Caco-2 (cell line): Measurements from ENCODE around the gene RNF223. TPM values are rescaled to one million over a fixed set of nuclear protein-coding genes. Genes with fewer than 3 reads are reported as not detected.

Source experiments
- BruUV-seq: library from RNA; stranded (reverse); fragments of 400-500 nt; replicated peaks from 2 replicates; lab custom pipeline; 2021; lab: Mats Ljungman, UMichigan
- CTCF ChIA-PET: fragments of 300-600 bp; sonication (Branson Sonifier 250); formaldehyde crosslinking; loops from one replicate; lab custom pipeline; 2022; ENCODE audit warnings: antibody characterized with exemption; lab: Charles Lee
- POLR2A ChIA-PET: fragments of 300-600 bp; sonication (Branson Sonifier 250); formaldehyde crosslinking; loops from one replicate; lab custom pipeline; 2022; ENCODE audit warnings: antibody characterized with exemption; lab: Charles Lee
- DNase-seq, 2 experiments: peaks; one replicate each; pipeline versions ENCODE4 v3.0.0 to v3.0.0-alpha.2; 2020 to 2022
- H3K27me3 ChIP-seq: replicated peaks from 2 replicates; pipeline ENCODE4 v1.6.0; 2011; ENCODE audit warnings: low read length; ENCODE audit not compliant: control insufficient read depth, insufficient read depth
- H3K36me3 ChIP-seq: 2 replicates; pipeline ENCODE4 v1.5.1; 2011; ENCODE audit warnings: low read length; ENCODE audit not compliant: control insufficient read depth, insufficient read depth
- H3K4me1 ChIP-seq: fragments of 250-450 bp; sonication (Bioruptor Pico); 2 replicates; pipeline ENCODE4 v1.5.1; 2020; ENCODE audit warnings: mild to moderate bottlenecking
- H3K4me3 ChIP-seq: 2 replicates; pipeline ENCODE4 v1.5.1; 2011; ENCODE audit warnings: low read depth, mild to moderate bottlenecking, control low read depth, low read length
- H3K9me3 ChIP-seq: fragments of 250-450 bp; sonication (Bioruptor Pico); 2 replicates; pipeline ENCODE4 v1.5.1; 2020; ENCODE audit warnings: mild to moderate bottlenecking, moderate library complexity
- H3K27ac Mint-ChIP-seq: one replicate; pipeline ENCODE4 v1.8.0; 2022; ENCODE audit warnings: mixed read lengths; ENCODE audit not compliant: unreplicated experiment
- H3K27me3 Mint-ChIP-seq: one replicate; pipeline ENCODE4 v1.8.0; 2022; ENCODE audit warnings: mixed read lengths; ENCODE audit not compliant: insufficient read depth, unreplicated experiment
- H3K36me3 Mint-ChIP-seq: one replicate; pipeline ENCODE4 v1.8.0; 2022; ENCODE audit warnings: mild to moderate bottlenecking, mixed read lengths; ENCODE audit not compliant: insufficient read depth, unreplicated experiment
- H3K4me1 Mint-ChIP-seq: one replicate; pipeline ENCODE4 v1.8.0; 2022; ENCODE audit warnings: low read depth, mixed read lengths; ENCODE audit not compliant: unreplicated experiment
- H3K4me3 Mint-ChIP-seq: one replicate; pipeline ENCODE4 v1.8.0; 2022; ENCODE audit warnings: mild to moderate bottlenecking, moderate library complexity, mixed read lengths; ENCODE audit not compliant: unreplicated experiment
- H3K9me3 Mint-ChIP-seq: one replicate; pipeline ENCODE4 v1.8.0; 2022; ENCODE audit warnings: mixed read lengths; ENCODE audit not compliant: unreplicated experiment
- CTCF ChIP-seq, 2 experiments: fragments of 200-600 bp in 1 of 2; IDR thresholded peaks; 1 replicate in 1 of 2; 2 replicates in 1 of 2; pipeline versions ENCODE4 v1.5.1 to v1.8.0; 2011 to 2022; ENCODE audit warnings: antibody characterized with exemption in 1 of 2, control low read depth in 1 of 2, inconsistent platforms in 1 of 2, low read depth in 1 of 2, low read length in 1 of 2, mild to moderate bottlenecking in 1 of 2, moderate library complexity in 1 of 2; ENCODE audit not compliant: insufficient read depth in 1 of 2, severe bottlenecking in 1 of 2, unreplicated experiment in 1 of 2
- intact Hi-C: fragments of 100-400 bp; cut with micrococcal nuclease; formaldehyde crosslinking; loops from one replicate; pipeline ENCODE4 v1.10.0; 2022; ENCODE audit not compliant: unreplicated experiment
- total RNA-seq: library from RNA; stranded (reverse); gene quantifications from 2 replicates; pipeline ENCODE4 v1.2.3, GENCODE V29; 2022

RNF223 gene
- total RNA-seq, 1 experiment from 2014 or later = 0.57 TPM

- Mint-ChIP-seq H3K27ac (no peak overlapping the region), H3K36me3 (peaks cover 7% of the 10 kb centered on the region), H3K4me1 (no peaks in the 10 kb centered on the region), H3K27me3 (no peaks in the 10 kb centered on the region), H3K9me3 (peaks cover 12% of the 10 kb centered on the region), H3K4me3 (no peak overlapping the region)
- no TSS peak for BruUV-seq
- H3K9me3 ChIP-seq = no peaks in the 10 kb centered on the region
- no peak overlapping the region for H3K4me3 ChIP-seq
- intact Hi-C loops = no loop called here
- no peaks in the 10 kb centered on the region for H3K27me3 ChIP-seq
- H3K36me3 ChIP-seq = no peaks in the 10 kb centered on the region; the same call in 1 of the 2 replicates
- TF ChIP-seq CTCF (IDR thresholded peaks at IDR 0.05; ENCODE audit: insufficient read depth in 1 of 2, low read depth in 1 of 2, low read length in 1 of 2, severe bottlenecking in 1 of 2, unreplicated experiment in 1 of 2) = no peak
- ChIA-PET POLR2A (no interaction called here), CTCF (no interaction called here)
- no peak for DNase-seq
- no peaks in the 10 kb centered on the region for H3K4me1 ChIP-seq
Observed at GRCh38 chr1:1094981-1095380, 20.9 kb upstream of the RNF223 start.

- intact Hi-C loops = no loop called here
- no peaks in the 10 kb centered on the region for H3K4me1 ChIP-seq
- no peaks in the 10 kb centered on the region; the same call in 1 of the 2 replicates for H3K36me3 ChIP-seq
- H3K4me1 Mint-ChIP-seq = no peaks in the 10 kb centered on the region
- BruUV-seq = no TSS peak
- no peak for DNase-seq
- H3K9me3 Mint-ChIP-seq = no peaks in the 10 kb centered on the region
- no peak for TF ChIP-seq CTCF (IDR thresholded peaks at IDR 0.05; ENCODE audit: insufficient read depth in 1 of 2, low read depth in 1 of 2, low read length in 1 of 2, severe bottlenecking in 1 of 2, unreplicated experiment in 1 of 2)
- no peaks in the 10 kb centered on the region for H3K27me3 Mint-ChIP-seq
- no peaks in the 10 kb centered on the region for H3K27me3 ChIP-seq
- H3K27ac Mint-ChIP-seq = no peak overlapping the region
- H3K4me3 ChIP-seq = no peak overlapping the region
- ChIA-PET POLR2A (no interaction called here), CTCF (no interaction called here)
- H3K4me3 Mint-ChIP-seq = no peak overlapping the region
- H3K36me3 Mint-ChIP-seq = peaks cover 11% of the 10 kb centered on the region
- no peaks in the 10 kb centered on the region for H3K9me3 ChIP-seq
Observed at GRCh38 chr1:1093610-1093943, 19.5 kb upstream of the RNF223 start.

GRCh38 chr1:1092894-1093609 is 18.9 kb upstream of the RNF223 start:
- Mint-ChIP-seq H3K4me3 (no peak overlapping the region), H3K27ac (no peak overlapping the region), H3K27me3 (no peaks in the 10 kb centered on the region), H3K9me3 (no peaks in the 10 kb centered on the region), H3K4me1 (no peaks in the 10 kb centered on the region), H3K36me3 (peaks cover 16% of the 10 kb centered on the region)
- Histone ChIP-seq H3K4me1 (no peaks in the 10 kb centered on the region), H3K4me3 (no peak overlapping the region), H3K36me3 (no peaks in the 10 kb centered on the region; the same call in 1 of the 2 replicates), H3K9me3 (no peaks in the 10 kb centered on the region), H3K27me3 (no peaks in the 10 kb centered on the region)
- POLR2A ChIA-PET = no interaction called here
- intact Hi-C loops = no loop called here
- no TSS peak for BruUV-seq
- no peak for TF ChIP-seq CTCF (IDR thresholded peaks at IDR 0.05; ENCODE audit: insufficient read depth in 1 of 2, low read depth in 1 of 2, low read length in 1 of 2, severe bottlenecking in 1 of 2, unreplicated experiment in 1 of 2)
- no peak for DNase-seq
- CTCF ChIA-PET = no interaction called here
